ENCODE data around the gene NARS2. TPM values are rescaled to one million over a fixed set of nuclear protein-coding genes. Genes with fewer than 3 reads are reported as not detected.
"Not testable (repeated sequence)": the region's sequence is repeated elsewhere in the genome, so short reads cannot be mapped to it uniquely, and the experiment has no call there.

Gene NARS2
- total and polyA plus RNA-seq, 10 of the 15 experiments (the other 5 are each of a cell fraction or from before 2014, with no cell fraction given) = 22.2 to 45.3 (median 36.3) TPM

DNA sequence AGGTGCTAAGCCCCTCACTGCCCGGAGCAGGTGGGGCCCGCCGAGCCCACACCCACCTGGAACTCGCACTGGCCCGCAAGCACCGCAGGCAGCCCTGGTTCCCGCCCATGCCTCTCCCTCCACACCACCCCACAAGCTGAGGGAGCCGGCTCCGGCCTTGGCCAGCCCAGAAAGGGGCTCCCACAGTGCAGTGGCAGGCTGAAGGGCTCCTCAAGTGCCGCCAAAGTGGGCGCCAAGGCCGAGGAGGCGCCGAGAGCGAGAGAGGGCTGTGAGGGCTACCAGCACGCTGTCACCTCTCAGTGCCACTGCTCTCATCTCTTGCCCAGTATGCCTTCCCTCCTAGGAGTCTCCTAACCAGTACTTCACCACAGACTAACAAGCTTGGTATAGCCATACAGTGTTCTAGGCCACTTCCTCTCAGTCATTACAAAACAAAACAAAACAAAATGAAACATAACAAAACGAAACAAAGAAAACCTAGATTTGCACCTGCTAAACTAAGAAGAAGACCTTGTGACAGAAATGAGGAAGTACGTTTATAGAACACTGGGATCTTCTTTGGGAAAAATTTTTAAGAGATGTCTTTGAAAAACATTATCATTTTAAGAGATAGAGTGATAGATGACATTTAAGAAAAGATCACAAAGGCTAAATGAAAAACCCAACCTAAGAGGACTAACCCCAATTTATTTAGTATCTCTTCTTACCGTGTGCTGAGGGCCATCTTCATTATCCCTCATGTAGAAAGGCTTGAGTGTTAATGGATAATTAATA is 109.3 kb downstream of the NARS2 start (continued):
- TF ChIP-seq, protein P1, sequence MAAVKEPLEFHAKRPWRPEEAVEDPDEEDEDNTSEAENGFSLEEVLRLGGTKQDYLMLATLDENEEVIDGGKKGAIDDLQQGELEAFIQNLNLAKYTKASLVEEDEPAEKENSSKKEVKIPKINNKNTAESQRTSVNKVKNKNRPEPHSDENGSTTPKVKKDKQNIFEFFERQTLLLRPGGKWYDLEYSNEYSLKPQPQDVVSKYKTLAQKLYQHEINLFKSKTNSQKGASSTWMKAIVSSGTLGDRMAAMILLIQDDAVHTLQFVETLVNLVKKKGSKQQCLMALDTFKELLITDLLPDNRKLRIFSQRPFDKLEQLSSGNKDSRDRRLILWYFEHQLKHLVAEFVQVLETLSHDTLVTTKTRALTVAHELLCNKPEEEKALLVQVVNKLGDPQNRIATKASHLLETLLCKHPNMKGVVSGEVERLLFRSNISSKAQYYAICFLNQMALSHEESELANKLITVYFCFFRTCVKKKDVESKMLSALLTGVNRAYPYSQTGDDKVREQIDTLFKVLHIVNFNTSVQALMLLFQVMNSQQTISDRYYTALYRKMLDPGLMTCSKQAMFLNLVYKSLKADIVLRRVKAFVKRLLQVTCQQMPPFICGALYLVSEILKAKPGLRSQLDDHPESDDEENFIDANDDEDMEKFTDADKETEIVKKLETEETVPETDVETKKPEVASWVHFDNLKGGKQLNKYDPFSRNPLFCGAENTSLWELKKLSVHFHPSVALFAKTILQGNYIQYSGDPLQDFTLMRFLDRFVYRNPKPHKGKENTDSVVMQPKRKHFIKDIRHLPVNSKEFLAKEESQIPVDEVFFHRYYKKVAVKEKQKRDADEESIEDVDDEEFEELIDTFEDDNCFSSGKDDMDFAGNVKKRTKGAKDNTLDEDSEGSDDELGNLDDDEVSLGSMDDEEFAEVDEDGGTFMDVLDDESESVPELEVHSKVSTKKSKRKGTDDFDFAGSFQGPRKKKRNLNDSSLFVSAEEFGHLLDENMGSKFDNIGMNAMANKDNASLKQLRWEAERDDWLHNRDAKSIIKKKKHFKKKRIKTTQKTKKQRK (IDR thresholded peaks at IDR 0.05; ENCODE audit: low read depth, low read length) = no peak
- TF ChIP-seq E2F4 (IDR thresholded peaks at IDR 0.05; ENCODE audit: low read depth, low read length) = no peak
- TF ChIP-seq, protein P2, sequence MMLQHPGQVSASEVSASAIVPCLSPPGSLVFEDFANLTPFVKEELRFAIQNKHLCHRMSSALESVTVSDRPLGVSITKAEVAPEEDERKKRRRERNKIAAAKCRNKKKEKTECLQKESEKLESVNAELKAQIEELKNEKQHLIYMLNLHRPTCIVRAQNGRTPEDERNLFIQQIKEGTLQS (IDR thresholded peaks at IDR 0.05; ENCODE audit: borderline replicate concordance, extremely low read depth, low read depth, low read length) = no peak
- no peak for TF ChIP-seq POLR2AphosphoS2 (IDR thresholded peaks at IDR 0.05; ENCODE audit: low read depth, low read length)
- no peak for TF ChIP-seq SUZ12 (IDR thresholded peaks at IDR 0.05; ENCODE audit: unreplicated experiment)
- TF ChIP-seq ESRRA (IDR thresholded peaks at IDR 0.05; ENCODE audit: low read length) = no peak
- peak; percentile 65; the same call in 1 of the 2 replicates for TF ChIP-seq LARP7 (IDR thresholded peaks at IDR 0.05)
- TF ChIP-seq WRNIP1 (IDR thresholded peaks at IDR 0.05; ENCODE audit: borderline replicate concordance, low read depth, low read length) = no peak
- TF ChIP-seq RBBP5 (conservative IDR thresholded peaks at IDR 0.05) = 0 out of 2 replicates have a peak, but pooled peaks have one; percentile 30

DNA sequence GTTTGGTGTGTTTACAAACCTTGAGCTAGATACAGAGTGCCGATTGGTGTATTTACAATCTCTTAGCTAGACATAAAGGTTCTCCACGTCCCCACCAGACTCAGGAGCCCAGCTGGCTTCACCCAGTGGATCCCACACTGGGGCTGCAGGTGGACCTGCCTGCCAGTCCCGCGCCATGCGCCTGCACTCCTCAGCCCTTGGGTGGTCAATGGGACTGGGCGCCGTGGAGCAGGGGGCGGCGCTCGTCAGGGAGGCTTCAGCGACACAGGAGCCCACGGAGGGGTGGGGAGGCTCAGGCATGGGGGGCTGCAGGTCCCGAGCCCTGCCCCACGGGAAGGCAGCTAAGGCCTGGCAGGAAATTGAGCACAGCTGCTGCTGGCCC is 109.9 kb downstream of the NARS2 start:
- RAD21 ChIA-PET (ENCODE audit: unreplicated experiment) = interaction anchor here (0.8 to 2.6 kb wide), 6 partner anchors 36 to 100 kb away, joined by 3 to 31 read pairs (median 8); partner anchors contain the start of gene GAB2
- CTCF ChIA-PET = interaction anchor here (0.6 to 2.9 kb wide), 8 partner anchors 21 to 468 kb away, joined by 3 to 14 read pairs (median 5); no protein-coding TSS in a partner anchor
- Histone ChIP-seq H2AFZ (ENCODE audit: control insufficient read depth, low read depth, low read length) (peak overlapping the region; percentile 67), H3K4me1 (ENCODE audit: control insufficient read depth, insufficient read depth, low read length) (peaks cover 32% of the 10 kb centered on the region), H3K4me2 (ENCODE audit: control insufficient read depth, insufficient read depth) (peak overlapping the region; percentile 56), H3K27ac (ENCODE audit: control insufficient read depth, insufficient read depth) (peak overlapping the region; percentile 90), H3K9ac (ENCODE audit: control insufficient read depth, insufficient read depth, low read length) (peak overlapping the region; percentile 53; the same call in 1 of the 2 replicates)
- FAIRE-seq; H3K79me2 ChIP-seq (ENCODE audit: control insufficient read depth, insufficient read depth, low read length); H3K27me3 ChIP-seq (replicated peaks in 1 of 2; ENCODE audit: control insufficient read depth in 2 of 2, insufficient read depth in 2 of 2, low read length in 1 of 2); BruUV-seq (replicated peaks); ATAC-seq; in situ Hi-C loops (cut with MboI); H3K4me3 ChIP-seq; H3K36me3 ChIP-seq (ENCODE audit: control insufficient read depth in 2 of 2, insufficient read depth in 2 of 2, low read length in 1 of 2); H3K9me3 ChIP-seq (replicated peaks; ENCODE audit: control insufficient read depth, insufficient read depth, low read length); DNase-seq (ENCODE audit: low read depth, low spot score); H4K20me1 ChIP-seq (ENCODE audit: control insufficient read depth, insufficient read depth): not testable (repeated sequence)
- intact Hi-C loops (cut with micrococcal nuclease; ENCODE audit: unreplicated experiment) = loop anchor here (1.0 to 10.0 kb wide), 2 partner anchors 44 to 100 kb away; no protein-coding TSS in a partner anchor
- 74% methylated on average over 12 of the region's 14 CpGs for WGBS (ENCODE audit: insufficient coverage, insufficient replicate concordance, low lambda C conversion rate, missing lambda C conversion rate)
- SMC1A ChIA-PET (ENCODE audit: uncharacterized antibody, unreplicated experiment) = interaction anchor here (0.9 to 3.4 kb wide), 8 partner anchors 9 to 68 kb away, joined by 3 to 16 read pairs (median 3); no protein-coding TSS in a partner anchor
- POLR2A ChIA-PET = interaction anchor here (0.7 kb wide), 1 partner anchor 37 kb away, joined by 4 read pairs; no protein-coding TSS in a partner anchor
